Measurements from ENCODE around the gene ZC3H6. TPM values are rescaled to one million over a fixed set of nuclear protein-coding genes. Genes with fewer than 3 reads are reported as not detected.

Gene ZC3H6
- total and polyA plus RNA-seq, 4 experiments from 2014 or later = 4.6 to 43.2 (median 22.2) TPM

DNA sequence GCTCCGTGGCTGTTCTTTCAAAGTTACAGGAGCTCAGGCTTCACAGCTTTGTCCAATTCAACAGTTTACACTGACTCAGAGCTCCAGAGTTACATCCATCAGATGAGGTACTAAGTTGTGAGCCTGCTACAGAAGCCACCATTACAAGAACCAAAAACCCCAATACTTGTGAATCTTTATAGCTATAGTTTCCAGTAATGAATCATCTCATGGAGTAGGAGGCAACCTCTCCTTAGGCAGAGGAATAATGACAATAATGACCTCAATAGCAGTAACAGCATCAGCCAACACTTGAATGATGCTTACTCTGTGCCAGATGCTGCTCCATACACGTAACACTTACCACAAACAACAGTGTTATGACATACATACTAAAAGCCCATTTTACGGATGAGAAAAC lies 24.1 kb upstream of the ZC3H6 start:
- intact Hi-C loops (cut with micrococcal nuclease) = loop anchor here (10.0 kb wide), 1 partner anchor 234 kb away; the partner anchor contains the start of gene TTL
- no peaks in the 10 kb centered on the region for H3K27me3 Mint-ChIP-seq
- H3K4me3 ChIP-seq (ENCODE audit: low read length in 2 of 2) = no peak overlapping the region
- ChIA-PET POLR2A (ENCODE audit: partially characterized antibody) (interaction anchor here (0.6 to 1.0 kb wide), 3 partner anchors 68 to 193 kb away, joined by 3 read pairs; partner anchors contain the start of gene FBLN7), CTCF (ENCODE audit: partially characterized antibody) (interaction anchor here (0.5 to 2.1 kb wide), 5 partner anchors 8 to 130 kb away, joined by 3 to 14 read pairs (median 4); no protein-coding TSS in a partner anchor)
- peaks cover 33% of the 10 kb centered on the region for H3K4me1 ChIP-seq (ENCODE audit: insufficient read depth, low read length)
- no peak overlapping the region for H3K27ac Mint-ChIP-seq
- no peak for DNase-seq
- H3K27ac ChIP-seq (ENCODE audit: low read depth, low read length) = no peak overlapping the region
- peaks cover 15 to 17% of the 10 kb centered on the region in 2 donors for H3K36me3 Mint-ChIP-seq
- H3K4me3 Mint-ChIP-seq = no peak overlapping the region
- H3K9me3 ChIP-seq (ENCODE audit: control insufficient read depth in 1 of 2, low read length in 2 of 2) = no peaks in the 10 kb centered on the region
- no peaks in the 10 kb centered on the region for H3K36me3 ChIP-seq (ENCODE audit: insufficient read depth, low read length)
- peaks cover 0 to 21% (median 13%) of the 10 kb centered on the region in 4 donors for H3K4me1 Mint-ChIP-seq
- peaks cover 0 to 2% (median 0%) of the 10 kb centered on the region in 8 donors for H3K9me3 Mint-ChIP-seq
- no peaks in the 10 kb centered on the region for H3K27me3 ChIP-seq (ENCODE audit: insufficient read depth, low read length)

DNA sequence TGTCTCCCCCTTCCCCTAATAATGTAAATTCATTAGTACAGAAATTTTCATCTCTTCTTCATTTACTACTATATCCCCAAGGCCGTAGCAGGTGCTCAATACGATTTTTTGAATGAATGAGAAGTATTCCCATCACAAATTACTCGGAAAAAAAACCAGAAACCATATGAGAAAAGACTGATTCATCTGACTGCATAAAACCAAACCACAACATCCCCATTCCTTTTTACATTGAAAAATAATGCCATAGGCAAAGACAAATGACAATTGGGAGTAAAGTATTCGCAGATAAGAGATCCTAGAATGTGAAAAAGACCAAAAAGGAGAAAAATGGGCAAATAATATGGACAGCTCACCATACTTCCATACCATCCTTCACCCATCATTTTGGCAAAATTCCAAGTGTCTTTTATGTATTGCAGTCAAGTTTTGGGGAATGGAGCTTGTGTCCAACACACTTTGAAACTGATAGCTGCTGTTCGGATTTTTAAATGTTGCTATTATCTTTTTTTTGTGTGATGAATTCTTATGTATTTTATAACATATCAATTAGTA lies 22.1 kb upstream of the ZC3H6 start:
- Mint-ChIP-seq H3K4me3 (peak overlapping the region in 6 of 8 donors; percentile 43 to 90 (median 48)), H3K36me3 (peaks cover 2 to 8% of the 10 kb centered on the region in 2 donors), H3K9me3 (peaks cover 0 to 2% (median 0%) of the 10 kb centered on the region in 8 donors), H3K27me3 (no peaks in the 10 kb centered on the region), H3K4me1 (peaks cover 0 to 18% (median 11%) of the 10 kb centered on the region in 4 donors), H3K27ac (peak overlapping the region in 4 of 7 donors; percentile 13 to 97 (median 75))
- Histone ChIP-seq H3K4me1 (ENCODE audit: insufficient read depth, low read length) (peaks cover 33% of the 10 kb centered on the region), H3K9me3 (ENCODE audit: control insufficient read depth in 1 of 2, low read length in 2 of 2) (no peaks in the 10 kb centered on the region), H3K27me3 (ENCODE audit: insufficient read depth, low read length) (no peaks in the 10 kb centered on the region), H3K4me3 (ENCODE audit: low read length in 2 of 2) (no peak overlapping the region), H3K27ac (ENCODE audit: low read depth, low read length) (no peak overlapping the region), H3K36me3 (ENCODE audit: insufficient read depth, low read length) (no peaks in the 10 kb centered on the region)
- ChIA-PET CTCF (ENCODE audit: partially characterized antibody) (interaction anchor here (0.6 to 1.1 kb wide), 4 partner anchors 8 to 1187 kb away, joined by 3 to 4 read pairs (median 3); no protein-coding TSS in a partner anchor), POLR2A (ENCODE audit: partially characterized antibody) (interaction anchor here (1.2 to 3.0 kb wide), 8 partner anchors 9 to 98 kb away, joined by 3 to 44 read pairs (median 13); partner anchors contain the start of gene ZC3H6)
- no peak for DNase-seq
- intact Hi-C loops (cut with micrococcal nuclease) = loop anchor here (10.0 kb wide), 1 partner anchor 231 kb away; the partner anchor contains the start of gene TTL

DNA sequence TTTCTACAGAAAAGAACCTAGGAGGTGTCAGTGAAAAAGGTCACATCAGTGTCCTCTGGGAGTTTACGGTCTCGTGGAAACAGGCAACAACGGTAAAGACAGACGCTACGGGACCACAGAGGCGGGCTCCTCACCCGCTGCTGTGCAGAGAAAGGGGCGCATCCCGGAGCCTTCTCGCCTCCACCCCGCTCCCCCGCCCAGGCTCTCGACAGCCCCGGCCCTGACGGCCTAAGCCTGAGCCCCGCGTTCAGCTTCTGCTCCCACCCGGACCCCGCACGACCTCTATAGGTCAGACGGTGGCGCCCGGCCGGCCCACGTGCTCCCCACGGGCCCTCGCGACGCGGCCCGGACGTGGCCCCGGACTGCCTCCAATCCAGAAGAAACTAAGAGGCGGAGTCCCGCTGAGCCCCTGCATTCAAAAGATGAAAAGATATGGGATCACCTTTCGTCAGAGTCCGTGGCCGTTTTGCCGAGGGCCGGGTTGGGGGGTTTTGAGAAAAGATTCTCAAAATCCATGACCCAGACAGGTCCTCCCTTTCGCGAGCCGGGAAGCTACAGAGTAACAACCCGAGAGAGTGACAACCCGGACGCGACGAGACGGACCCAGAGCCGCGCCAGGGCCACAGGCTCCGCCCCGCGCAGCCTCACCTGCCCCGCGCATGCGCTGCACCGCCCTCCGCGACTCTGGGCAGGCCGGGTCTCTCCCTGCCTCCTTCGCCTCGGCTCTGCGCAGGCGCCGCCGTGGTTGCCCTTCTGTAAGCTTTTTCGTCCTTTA lies 20.7 kb upstream of the ZC3H6 start, which contains the start of gene ZC3H8:
TSS of gene ZC3H8 (minus strand) at position 577 of the 775 bp plus-strand sequence. CDS start at position 516, 61 bp downstream.
- no peaks in the 10 kb centered on the region for H3K9me3 ChIP-seq (ENCODE audit: control insufficient read depth in 1 of 2, low read length in 2 of 2)
- intact Hi-C loops (cut with micrococcal nuclease) = loop anchor here (1.0 to 10.0 kb wide), 9 partner anchors 22 to 370 kb away; partner anchors contain the start of genes ANAPC1, CHCHD5, TMEM87B and TTL
- peaks cover 0 to 4% (median 0%) of the 10 kb centered on the region in 8 donors for H3K9me3 Mint-ChIP-seq
- peaks cover 5 to 23% (median 15%) of the 10 kb centered on the region in 4 donors for H3K4me1 Mint-ChIP-seq
- H3K4me1 ChIP-seq (ENCODE audit: insufficient read depth, low read length) = peaks cover 35% of the 10 kb centered on the region
- H3K27me3 ChIP-seq (ENCODE audit: insufficient read depth, low read length) = no peaks in the 10 kb centered on the region
- ChIA-PET CTCF (ENCODE audit: partially characterized antibody) (interaction anchor here (0.9 to 4.2 kb wide), 9 partner anchors 12 to 329 kb away, joined by 3 to 17 read pairs (median 4); no protein-coding TSS in a partner anchor), POLR2A (ENCODE audit: partially characterized antibody) (interaction anchor here (0.6 to 3.0 kb wide), 22 partner anchors 10 to 330 kb away, joined by 3 to 44 read pairs (median 4); partner anchors contain the start of genes POLR1B, TMEM87B and ZC3H6)
- peak within 1 kb of the TSS; percentile 88 to 93 (median 91) for H3K4me3 Mint-ChIP-seq
- H3K4me3 ChIP-seq (ENCODE audit: low read length in 2 of 2) = peak within 1 kb of the TSS; percentile 75 to 96
- peak within 1 kb of the TSS; percentile 92 for H3K27ac ChIP-seq (ENCODE audit: low read depth, low read length)
- peak within 1 kb of the TSS; percentile 87 to 97 (median 96) for H3K27ac Mint-ChIP-seq
- DNase-seq = peak; percentile 93 to 96 (median 96)
- H3K27me3 Mint-ChIP-seq = no peaks in the 10 kb centered on the region
- H3K36me3 Mint-ChIP-seq = no peaks in the 10 kb centered on the region
- H3K36me3 ChIP-seq (ENCODE audit: insufficient read depth, low read length) = no peaks in the 10 kb centered on the region

DNA sequence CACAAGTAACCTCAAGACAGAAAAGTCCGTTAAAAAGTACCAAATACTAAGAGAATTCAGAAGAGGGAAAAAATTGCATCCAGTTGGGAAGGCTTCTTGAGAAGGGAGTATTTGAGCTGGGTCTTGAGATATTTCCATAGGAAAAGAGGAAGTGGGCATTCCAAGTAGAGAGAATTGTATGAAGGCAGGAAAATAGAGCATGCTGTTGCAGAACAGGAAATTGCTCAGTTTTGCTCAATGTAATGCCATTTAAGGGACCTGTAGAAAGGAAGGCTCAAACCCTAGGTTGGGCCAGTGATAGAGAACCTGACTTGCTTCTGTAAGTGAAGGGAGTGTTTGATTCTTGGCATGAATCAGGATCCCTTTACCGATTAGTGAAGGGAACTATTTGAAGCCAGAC lies 19.5 kb upstream of the ZC3H6 start:
- Mint-ChIP-seq H3K27me3 (no peaks in the 10 kb centered on the region), H3K36me3 (no peaks in the 10 kb centered on the region), H3K9me3 (peaks cover 0 to 4% (median 0%) of the 10 kb centered on the region in 8 donors), H3K4me1 (peaks cover 7 to 26% (median 16%) of the 10 kb centered on the region in 4 donors), H3K4me3 (peak overlapping the region in 3 of 8 donors; percentile 36 to 93 (median 41)), H3K27ac (peak overlapping the region in 3 of 7 donors; percentile 62 to 96 (median 73))
- CTCF ChIA-PET (ENCODE audit: partially characterized antibody) = interaction anchor here (0.8 to 4.2 kb wide), 6 partner anchors 12 to 328 kb away, joined by 3 to 17 read pairs (median 4); no protein-coding TSS in a partner anchor
- Histone ChIP-seq H3K27me3 (ENCODE audit: insufficient read depth, low read length) (no peaks in the 10 kb centered on the region), H3K4me3 (ENCODE audit: low read length in 2 of 2) (no peak overlapping the region), H3K9me3 (ENCODE audit: control insufficient read depth in 1 of 2, low read length in 2 of 2) (no peaks in the 10 kb centered on the region), H3K36me3 (ENCODE audit: insufficient read depth, low read length) (no peaks in the 10 kb centered on the region), H3K27ac (ENCODE audit: low read depth, low read length) (no peak overlapping the region), H3K4me1 (ENCODE audit: insufficient read depth, low read length) (peaks cover 39% of the 10 kb centered on the region)
- DNase-seq = no peak
- POLR2A ChIA-PET (ENCODE audit: partially characterized antibody) = interaction anchor here (1.5 to 3.0 kb wide), 6 partner anchors 8 to 285 kb away, joined by 3 to 44 read pairs (median 8); partner anchors contain the start of gene TMEM87B
- intact Hi-C loops (cut with micrococcal nuclease) = loop anchor here (2.0 to 10.0 kb wide), 7 partner anchors 41 to 371 kb away; partner anchors contain the start of genes ANAPC1, CHCHD5, TMEM87B and TTL

DNA sequence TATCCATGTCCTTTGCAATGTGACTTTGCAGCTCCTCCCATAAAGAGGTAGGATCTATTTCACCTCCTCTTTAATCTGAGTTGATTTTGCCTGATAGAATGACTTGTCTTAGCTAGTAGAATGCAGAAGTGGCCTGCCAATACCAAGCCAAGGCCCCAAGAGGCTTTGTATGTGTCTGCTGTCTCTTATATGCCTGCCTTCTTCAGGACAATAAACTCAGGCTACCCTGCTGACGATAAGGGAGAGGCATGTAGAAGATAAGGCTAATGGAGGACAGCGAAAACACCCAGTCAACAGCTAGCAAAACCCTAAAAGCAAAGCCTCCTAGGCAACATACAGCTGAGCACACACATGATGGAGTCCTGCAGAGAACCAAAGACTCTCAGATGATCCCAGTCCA lies 18.7 kb upstream of the ZC3H6 start:
- intact Hi-C loops (cut with micrococcal nuclease) = loop anchor here (5.0 to 10.0 kb wide), 4 partner anchors 41 to 246 kb away; partner anchors contain the start of gene TTL
- CTCF ChIA-PET (ENCODE audit: partially characterized antibody) = interaction anchor here (0.6 to 4.2 kb wide), 5 partner anchors 9 to 177 kb away, joined by 3 to 17 read pairs (median 4); partner anchors contain the start of gene RGPD8
- peaks cover 7 to 26% (median 16%) of the 10 kb centered on the region in 4 donors for H3K4me1 Mint-ChIP-seq
- H3K36me3 Mint-ChIP-seq = no peaks in the 10 kb centered on the region
- Histone ChIP-seq H3K4me3 (ENCODE audit: low read length in 2 of 2) (no peak overlapping the region), H3K36me3 (ENCODE audit: insufficient read depth, low read length) (no peaks in the 10 kb centered on the region), H3K27ac (ENCODE audit: low read depth, low read length) (no peak overlapping the region), H3K4me1 (ENCODE audit: insufficient read depth, low read length) (peaks cover 33% of the 10 kb centered on the region), H3K27me3 (ENCODE audit: insufficient read depth, low read length) (no peaks in the 10 kb centered on the region), H3K9me3 (ENCODE audit: control insufficient read depth in 1 of 2, low read length in 2 of 2) (no peaks in the 10 kb centered on the region)
- H3K27me3 Mint-ChIP-seq = no peaks in the 10 kb centered on the region
- peaks cover 0 to 4% (median 0%) of the 10 kb centered on the region in 8 donors for H3K9me3 Mint-ChIP-seq
- DNase-seq = no peak
- POLR2A ChIA-PET (ENCODE audit: partially characterized antibody) = interaction anchor here (0.5 kb wide), 1 partner anchor 13 kb away, joined by 3 read pairs; no protein-coding TSS in a partner anchor
- H3K4me3 Mint-ChIP-seq = no peak overlapping the region
- H3K27ac Mint-ChIP-seq = peak overlapping the region in 1 of 7 donors; percentile 62

- DNase-seq = no peak
- no peak overlapping the region for H3K4me3 ChIP-seq (ENCODE audit: low read length in 2 of 2)
- peaks cover 0 to 5% (median 0%) of the 10 kb centered on the region in 8 donors for H3K9me3 Mint-ChIP-seq
- H3K4me1 Mint-ChIP-seq = peaks cover 7 to 26% (median 16%) of the 10 kb centered on the region in 4 donors
- H3K4me1 ChIP-seq (ENCODE audit: insufficient read depth, low read length) = peaks cover 24% of the 10 kb centered on the region
- intact Hi-C loops (cut with micrococcal nuclease) = loop anchor here (5.0 to 10.0 kb wide), 4 partner anchors 40 to 245 kb away; partner anchors contain the start of gene TTL
- H3K9me3 ChIP-seq (ENCODE audit: control insufficient read depth in 1 of 2, low read length in 2 of 2) = no peaks in the 10 kb centered on the region
- no peak overlapping the region for H3K27ac Mint-ChIP-seq
- H3K27me3 ChIP-seq (ENCODE audit: insufficient read depth, low read length) = no peaks in the 10 kb centered on the region
- no peaks in the 10 kb centered on the region for H3K36me3 ChIP-seq (ENCODE audit: insufficient read depth, low read length)
- CTCF ChIA-PET (ENCODE audit: partially characterized antibody) = interaction anchor here (0.9 to 4.2 kb wide), 3 partner anchors 20 to 184 kb away, joined by 3 to 17 read pairs (median 4); no protein-coding TSS in a partner anchor
- H3K36me3 Mint-ChIP-seq = no peaks in the 10 kb centered on the region
- H3K27ac ChIP-seq (ENCODE audit: low read depth, low read length) = no peak overlapping the region
- H3K27me3 Mint-ChIP-seq = no peaks in the 10 kb centered on the region
- H3K4me3 Mint-ChIP-seq = no peak overlapping the region
- POLR2A ChIA-PET (ENCODE audit: partially characterized antibody) = no interaction called here
Measured at GRCh38 chr2:112257575-112257974, 17.8 kb upstream of the ZC3H6 start.

All from CD4-positive, alpha-beta memory T cell (primary cell).